ENCODE data around the gene FBXO36.

Gene FBXO36

DNA sequence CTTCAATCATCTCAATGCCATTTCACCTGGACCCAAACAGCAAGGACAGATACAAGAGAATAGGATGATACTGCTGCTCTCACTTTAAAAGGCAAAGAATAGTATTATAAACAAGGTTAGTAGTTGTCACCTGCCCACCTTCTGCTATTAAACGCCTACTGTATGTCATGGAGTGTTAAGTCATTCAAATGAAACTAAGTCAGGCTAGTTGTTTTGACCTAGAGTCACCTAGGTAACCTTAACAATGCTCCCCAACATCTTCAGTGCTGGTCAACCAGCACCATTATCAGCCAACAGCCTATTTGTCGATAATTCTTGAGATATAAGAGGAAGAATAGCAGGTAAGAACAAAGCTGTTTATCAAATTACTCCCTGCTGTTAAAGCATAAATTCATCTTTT is 39.7 kb upstream of the FBXO36 start:
- no peaks in the 10 kb centered on the region for H4K20me1 ChIP-seq (ENCODE audit: insufficient read depth, low read length)
- H3K36me3 ChIP-seq (replicated peaks; ENCODE audit: insufficient read depth, low read length), result no peaks in the 10 kb centered on the region; the same call in 1 of the 2 replicates
- H2AFZ ChIP-seq (ENCODE audit: low read length), result no peak overlapping the region
- H3F3A ChIP-seq (ENCODE audit: insufficient read depth, low read length), result no peaks in the 10 kb centered on the region
- H3K9me2 ChIP-seq (replicated peaks; ENCODE audit: insufficient read depth, low read length), result no peaks in the 10 kb centered on the region
- no peaks in the 10 kb centered on the region for H3K27me3 ChIP-seq (replicated peaks; ENCODE audit: insufficient read depth, low read length)
- no peak for DNase-seq
- H3K9ac ChIP-seq (ENCODE audit: low read length), result no peak overlapping the region
- no peak for TF ChIP-seq EZH2phosphoT487 (IDR thresholded peaks at IDR 0.05; ENCODE audit: low read length)
- H3K9me3 ChIP-seq (replicated peaks; ENCODE audit: insufficient read depth, low read length), result no peaks in the 10 kb centered on the region
- peaks cover 44% of the 10 kb centered on the region for H3K79me2 ChIP-seq (ENCODE audit: low read length)
- H3K4me1 ChIP-seq (ENCODE audit: low read length), result no peaks in the 10 kb centered on the region
- no peak overlapping the region for H3K27ac ChIP-seq (ENCODE audit: low read length)
- no peak overlapping the region for H3K4me2 ChIP-seq (ENCODE audit: low read depth, low read length)
- no peak overlapping the region for H3K4me3 ChIP-seq (ENCODE audit: low read length)

DNA sequence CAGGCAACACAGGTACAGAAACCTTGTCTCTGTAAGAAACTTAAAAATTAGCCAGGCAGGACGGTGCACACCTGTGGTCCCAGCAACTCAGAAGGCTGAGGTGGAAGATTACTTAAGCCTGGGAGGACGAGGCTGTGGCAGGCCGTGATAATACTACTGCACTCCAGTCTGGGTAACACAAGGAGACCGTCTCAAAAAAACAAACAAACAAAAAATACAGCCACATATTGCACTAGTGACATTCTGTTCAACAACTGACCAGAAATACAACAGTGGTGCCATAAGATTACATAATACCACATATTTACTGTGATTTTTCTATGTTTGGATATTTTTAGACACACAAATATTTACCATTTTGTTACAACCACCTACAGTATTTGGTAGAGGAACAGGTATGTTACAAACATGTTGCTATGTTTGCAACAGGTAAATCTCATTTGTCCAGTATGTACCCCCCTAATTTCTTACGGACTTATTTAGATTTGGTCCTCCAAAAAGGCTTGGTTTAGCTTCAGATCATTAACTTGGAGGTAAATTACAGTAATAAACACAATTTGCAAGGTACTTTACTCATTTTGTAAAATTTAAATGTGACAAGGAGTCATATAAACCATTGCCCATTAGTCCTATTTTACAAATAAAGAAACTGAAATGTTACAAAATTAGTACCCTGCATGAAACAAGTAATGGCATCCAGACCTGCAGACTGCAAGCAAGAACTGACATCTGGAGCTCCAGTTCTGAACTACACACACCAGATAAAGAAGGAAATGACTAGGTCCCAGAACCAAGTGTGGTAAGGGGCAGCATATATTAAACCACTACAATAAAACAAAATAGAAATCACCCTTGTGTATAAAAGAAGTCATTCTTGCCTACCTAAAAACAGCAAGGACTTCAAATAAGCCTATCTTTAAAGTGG is 37.3 kb upstream of the FBXO36 start:
- Histone ChIP-seq H3K9ac (ENCODE audit: low read length) (no peak overlapping the region), H3K27me3 (replicated peaks; ENCODE audit: insufficient read depth, low read length) (no peaks in the 10 kb centered on the region), H3K4me1 (ENCODE audit: low read length) (no peaks in the 10 kb centered on the region), H2AFZ (ENCODE audit: low read length) (no peak overlapping the region), H3K9me2 (replicated peaks; ENCODE audit: insufficient read depth, low read length) (no peaks in the 10 kb centered on the region), H3K27ac (ENCODE audit: low read length) (no peak overlapping the region), H3K9me3 (replicated peaks; ENCODE audit: insufficient read depth, low read length) (no peaks in the 10 kb centered on the region), H3K36me3 (replicated peaks; ENCODE audit: insufficient read depth, low read length) (no peaks in the 10 kb centered on the region; the same call in 1 of the 2 replicates), H3F3A (ENCODE audit: insufficient read depth, low read length) (no peaks in the 10 kb centered on the region), H3K4me3 (ENCODE audit: low read length) (no peak overlapping the region), H3K79me2 (ENCODE audit: low read length) (peaks cover 61% of the 10 kb centered on the region), H4K20me1 (ENCODE audit: insufficient read depth, low read length) (no peaks in the 10 kb centered on the region), H3K4me2 (ENCODE audit: low read depth, low read length) (no peak overlapping the region)
- TF ChIP-seq EZH2 (optimal IDR thresholded peaks at IDR 0.05; ENCODE audit: low read depth, low read length), result no peak
- TF ChIP-seq, protein P1, sequence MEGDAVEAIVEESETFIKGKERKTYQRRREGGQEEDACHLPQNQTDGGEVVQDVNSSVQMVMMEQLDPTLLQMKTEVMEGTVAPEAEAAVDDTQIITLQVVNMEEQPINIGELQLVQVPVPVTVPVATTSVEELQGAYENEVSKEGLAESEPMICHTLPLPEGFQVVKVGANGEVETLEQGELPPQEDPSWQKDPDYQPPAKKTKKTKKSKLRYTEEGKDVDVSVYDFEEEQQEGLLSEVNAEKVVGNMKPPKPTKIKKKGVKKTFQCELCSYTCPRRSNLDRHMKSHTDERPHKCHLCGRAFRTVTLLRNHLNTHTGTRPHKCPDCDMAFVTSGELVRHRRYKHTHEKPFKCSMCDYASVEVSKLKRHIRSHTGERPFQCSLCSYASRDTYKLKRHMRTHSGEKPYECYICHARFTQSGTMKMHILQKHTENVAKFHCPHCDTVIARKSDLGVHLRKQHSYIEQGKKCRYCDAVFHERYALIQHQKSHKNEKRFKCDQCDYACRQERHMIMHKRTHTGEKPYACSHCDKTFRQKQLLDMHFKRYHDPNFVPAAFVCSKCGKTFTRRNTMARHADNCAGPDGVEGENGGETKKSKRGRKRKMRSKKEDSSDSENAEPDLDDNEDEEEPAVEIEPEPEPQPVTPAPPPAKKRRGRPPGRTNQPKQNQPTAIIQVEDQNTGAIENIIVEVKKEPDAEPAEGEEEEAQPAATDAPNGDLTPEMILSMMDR (IDR thresholded peaks at IDR 0.05; ENCODE audit: low read length), result no peak
- DNase-seq, result no peak

DNA sequence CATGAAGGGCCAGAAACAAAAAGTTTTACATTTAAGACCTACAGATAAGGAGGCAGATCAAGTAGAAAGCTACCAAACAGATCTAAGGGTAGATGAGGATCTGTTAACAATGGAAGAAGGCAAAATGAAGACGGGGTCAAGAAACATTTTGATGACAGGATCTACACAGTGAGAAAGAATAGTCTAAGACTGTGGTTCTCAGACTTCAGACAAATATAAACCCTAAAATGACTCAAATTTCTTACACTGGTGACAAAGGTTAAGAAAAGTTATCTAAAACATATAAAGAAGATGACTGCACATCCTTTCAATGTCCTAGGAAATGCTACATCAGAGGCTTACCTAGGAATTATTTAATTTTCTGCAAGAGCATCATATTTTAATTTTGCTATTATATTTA is 34.9 kb upstream of the FBXO36 start:
- H3K9me3 ChIP-seq (replicated peaks; ENCODE audit: insufficient read depth, low read length), result no peaks in the 10 kb centered on the region
- DNase-seq, result no peak
- no peaks in the 10 kb centered on the region for H4K20me1 ChIP-seq (ENCODE audit: insufficient read depth, low read length)
- no peaks in the 10 kb centered on the region for H3K27me3 ChIP-seq (replicated peaks; ENCODE audit: insufficient read depth, low read length)
- no peak overlapping the region for H3K27ac ChIP-seq (ENCODE audit: low read length)
- peaks cover 72% of the 10 kb centered on the region for H3K79me2 ChIP-seq (ENCODE audit: low read length)
- H3K4me2 ChIP-seq (ENCODE audit: low read depth, low read length), result no peak overlapping the region
- H3K4me1 ChIP-seq (ENCODE audit: low read length), result no peaks in the 10 kb centered on the region
- H3F3A ChIP-seq (ENCODE audit: insufficient read depth, low read length), result no peaks in the 10 kb centered on the region
- no peak overlapping the region for H2AFZ ChIP-seq (ENCODE audit: low read length)
- no peaks in the 10 kb centered on the region for H3K9me2 ChIP-seq (replicated peaks; ENCODE audit: insufficient read depth, low read length)
- no peak for TF ChIP-seq EZH2 (optimal IDR thresholded peaks at IDR 0.05; ENCODE audit: low read depth, low read length)
- TF ChIP-seq, protein P1 (IDR thresholded peaks at IDR 0.05; ENCODE audit: low read length), result no peak
- no peak for TF ChIP-seq EZH2phosphoT487 (IDR thresholded peaks at IDR 0.05; ENCODE audit: low read length)
- no peaks in the 10 kb centered on the region for H3K36me3 ChIP-seq (replicated peaks; ENCODE audit: insufficient read depth, low read length)
- no peak overlapping the region for H3K4me3 ChIP-seq (ENCODE audit: low read length)
- H3K9ac ChIP-seq (ENCODE audit: low read length), result no peak overlapping the region

DNA sequence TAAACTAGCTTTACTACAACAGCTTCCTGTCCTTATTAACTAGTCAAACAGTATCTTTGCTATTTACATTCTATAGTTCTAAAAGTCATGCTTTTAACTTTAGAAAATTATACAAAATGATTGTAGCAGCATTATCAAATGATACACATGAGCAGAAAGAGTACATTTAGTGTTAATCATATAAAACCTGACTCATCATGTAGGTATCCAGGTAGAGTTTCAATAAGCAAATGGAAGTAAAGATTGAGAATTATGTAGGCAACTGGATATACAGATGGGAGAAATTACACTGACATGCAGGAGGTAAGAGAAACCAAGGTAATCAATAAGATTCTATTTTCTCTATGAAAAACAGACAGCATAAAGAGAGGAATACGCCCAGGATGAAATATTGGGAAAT is 34.3 kb upstream of the FBXO36 start:
- H3K79me2 ChIP-seq (ENCODE audit: low read length), result peaks cover 70% of the 10 kb centered on the region
- no peaks in the 10 kb centered on the region for H3K9me3 ChIP-seq (replicated peaks; ENCODE audit: insufficient read depth, low read length)
- TF ChIP-seq, protein P1 (IDR thresholded peaks at IDR 0.05; ENCODE audit: low read length), result no peak
- no peak for TF ChIP-seq EZH2phosphoT487 (IDR thresholded peaks at IDR 0.05; ENCODE audit: low read length)
- no peak for TF ChIP-seq EZH2 (optimal IDR thresholded peaks at IDR 0.05; ENCODE audit: low read depth, low read length)
- H4K20me1 ChIP-seq (ENCODE audit: insufficient read depth, low read length), result no peaks in the 10 kb centered on the region
- H3K27me3 ChIP-seq (replicated peaks; ENCODE audit: insufficient read depth, low read length), result no peaks in the 10 kb centered on the region
- no peaks in the 10 kb centered on the region for H3K36me3 ChIP-seq (replicated peaks; ENCODE audit: insufficient read depth, low read length)
- no peak for DNase-seq
- H3K27ac ChIP-seq (ENCODE audit: low read length), result no peak overlapping the region
- no peak overlapping the region for H3K4me2 ChIP-seq (ENCODE audit: low read depth, low read length)
- no peaks in the 10 kb centered on the region for H3F3A ChIP-seq (ENCODE audit: insufficient read depth, low read length)
- H3K9me2 ChIP-seq (replicated peaks; ENCODE audit: insufficient read depth, low read length), result no peaks in the 10 kb centered on the region
- no peak overlapping the region for H3K4me3 ChIP-seq (ENCODE audit: low read length)
- no peaks in the 10 kb centered on the region for H3K4me1 ChIP-seq (ENCODE audit: low read length)
- H3K9ac ChIP-seq (ENCODE audit: low read length), result no peak overlapping the region
- no peak overlapping the region for H2AFZ ChIP-seq (ENCODE audit: low read length)

Measured in MM.1S (cell line).